Mesodermal cell (in vitro differentiated cells): ENCODE results near the gene GPC5.

Source experiments
- H3K27ac ChIP-seq: 2 replicates; pipeline ENCODE4 v1.7.0; 2013; ENCODE audit warnings: mild to moderate bottlenecking, low read depth, low read length, moderate library complexity; ENCODE audit not compliant: severe bottlenecking
- H3K36me3 ChIP-seq: 2 replicates; pipeline ENCODE4 v1.7.1; 2013; ENCODE audit warnings: mild to moderate bottlenecking, low read length, moderate library complexity; ENCODE audit not compliant: control insufficient read depth, insufficient read depth
- H3K4me1 ChIP-seq: one replicate; pipeline ENCODE4 v1.7.1; 2013; ENCODE audit warnings: mild to moderate bottlenecking, low read length; ENCODE audit not compliant: insufficient read depth, control insufficient read depth, poor library complexity, severe bottlenecking
- H3K4me3 ChIP-seq: 2 replicates; pipeline ENCODE4 v1.7.0; 2013; ENCODE audit warnings: low read length, control low read depth, mild to moderate bottlenecking; ENCODE audit not compliant: insufficient read depth, poor library complexity, severe bottlenecking; ENCODE audit errors: extremely low read depth
- H3K9me3 ChIP-seq: 2 replicates; pipeline ENCODE4 v1.7.1; 2013; ENCODE audit warnings: mild to moderate bottlenecking, low read length, moderate library complexity; ENCODE audit not compliant: control insufficient read depth
- WGBS, 2 experiments: methylation state at CpG; one replicate each; pipeline ENCODE4 v1.1.5; 2013; ENCODE audit warnings: missing lambda C conversion rate in 2 of 2; ENCODE audit not compliant: insufficient coverage in 2 of 2; 5-methylcytosine and 5-hydroxymethylcytosine counted together

GPC5 gene

GRCh38 chr13:91369441-91369831, 29.0 kb upstream of the GPC5 start:
- peak overlapping the region; percentile 67 for H3K27ac ChIP-seq
- H3K4me1 ChIP-seq, result peaks cover 20% of the 10 kb centered on the region
- WGBS, 2 experiments, result 60% methylated on average over 1 of the region's 3 CpGs; no CpG with 5 or more reads in 1 of the 2 experiments

GRCh38 chr13:91370501-91370900, 27.9 kb upstream of the GPC5 start:
- no peak overlapping the region for H3K27ac ChIP-seq
- H3K9me3 ChIP-seq, result no peaks in the 10 kb centered on the region

More at GRCh38 chr13:91369441-91369831, 29.0 kb upstream of the GPC5 start:
- Histone ChIP-seq H3K4me3 (no peak overlapping the region), H3K36me3 (no peaks in the 10 kb centered on the region), H3K9me3 (no peaks in the 10 kb centered on the region)

GRCh38 chr13:91372911-91373310, 25.5 kb upstream of the GPC5 start:
- Histone ChIP-seq H3K9me3 (no peaks in the 10 kb centered on the region), H3K4me1 (peaks cover 20% of the 10 kb centered on the region), H3K4me3 (no peak overlapping the region), H3K27ac (no peak overlapping the region), H3K36me3 (no peaks in the 10 kb centered on the region)
- WGBS, 2 experiments, result 88 to 100% methylated on average over 2 to 3 of the region's 3 CpGs

More at GRCh38 chr13:91370501-91370900, 27.9 kb upstream of the GPC5 start:
- Histone ChIP-seq H3K4me1 (peaks cover 20% of the 10 kb centered on the region), H3K4me3 (no peak overlapping the region), H3K36me3 (no peaks in the 10 kb centered on the region)
- WGBS, 2 experiments, result no CpG with 5 or more reads among the region's 2 CpGs

GRCh38 chr13:91375116-91375729, 23.2 kb upstream of the GPC5 start:
- 75 to 82% methylated on average over 3 of the region's 4 CpGs for WGBS, 2 experiments
- H3K9me3 ChIP-seq, result no peaks in the 10 kb centered on the region
- H3K4me3 ChIP-seq, result no peak overlapping the region
- no peaks in the 10 kb centered on the region for H3K36me3 ChIP-seq
- H3K4me1 ChIP-seq, result no peaks in the 10 kb centered on the region
- no peak overlapping the region for H3K27ac ChIP-seq

GRCh38 chr13:91381371-91381770, 17.1 kb upstream of the GPC5 start:
- Histone ChIP-seq H3K4me3 (no peak overlapping the region), H3K9me3 (no peaks in the 10 kb centered on the region), H3K36me3 (no peaks in the 10 kb centered on the region), H3K27ac (no peak overlapping the region), H3K4me1 (no peaks in the 10 kb centered on the region)

- no peaks in the 10 kb centered on the region for H3K36me3 ChIP-seq
- H3K4me3 ChIP-seq, result no peak overlapping the region
- H3K4me1 ChIP-seq, result no peaks in the 10 kb centered on the region
- H3K9me3 ChIP-seq, result no peaks in the 10 kb centered on the region
- no peak overlapping the region for H3K27ac ChIP-seq
- 85 to 87% methylated on average over 3 to 4 of the region's 4 CpGs for WGBS, 2 experiments
These were observed 14.6 kb upstream of the GPC5 start for GRCh38 chr13:91383836-91384235.

- Histone ChIP-seq H3K36me3 (no peaks in the 10 kb centered on the region), H3K27ac (no peak overlapping the region), H3K4me3 (no peak overlapping the region), H3K9me3 (no peaks in the 10 kb centered on the region), H3K4me1 (no peaks in the 10 kb centered on the region)
- 90 to 100% methylated on average over 1 of the region's 2 CpGs for WGBS, 2 experiments
These were observed 13.5 kb upstream of the GPC5 start for GRCh38 chr13:91384896-91385295.

GRCh38 chr13:91389186-91389585, 9.2 kb upstream of the GPC5 start:
- Histone ChIP-seq H3K27ac (no peak overlapping the region), H3K4me1 (no peaks in the 10 kb centered on the region), H3K36me3 (no peaks in the 10 kb centered on the region), H3K4me3 (no peak overlapping the region), H3K9me3 (no peaks in the 10 kb centered on the region)
- WGBS, 2 experiments, result 57 to 86% methylated on average over 1 of the region's 2 CpGs

- Histone ChIP-seq H3K4me1 (no peaks in the 10 kb centered on the region), H3K9me3 (no peaks in the 10 kb centered on the region), H3K27ac (no peak overlapping the region), H3K4me3 (no peak overlapping the region), H3K36me3 (no peaks in the 10 kb centered on the region)
- no CpG with 5 or more reads among the region's 1 CpG for WGBS, 2 experiments
These were observed 826 bp upstream of the GPC5 start for GRCh38 chr13:91397595-91397994.

- WGBS, 2 experiments, result 31 to 44% methylated on average over 33 to 41 of the region's 44 CpGs
- Histone ChIP-seq H3K27ac (no peak overlapping the region), H3K9me3 (no peaks in the 10 kb centered on the region), H3K36me3 (no peaks in the 10 kb centered on the region), H3K4me1 (no peaks in the 10 kb centered on the region), H3K4me3 (peak overlapping the region; percentile 48)
These were observed 1.0 kb downstream of the GPC5 start for GRCh38 chr13:91399189-91400062.

- Histone ChIP-seq H3K9me3 (no peaks in the 10 kb centered on the region), H3K36me3 (no peaks in the 10 kb centered on the region), H3K4me1 (no peaks in the 10 kb centered on the region), H3K4me3 (no peak overlapping the region), H3K27ac (no peak overlapping the region)
- WGBS, 2 experiments, result 71 to 77% methylated on average over 3 to 5 of the region's 6 CpGs
These were observed 1.6 kb downstream of the GPC5 start for GRCh38 chr13:91400063-91400399.
